GM12891 (cell line): ENCODE data around the gene MEPCE.

Experiments used
- POLR2A ChIP-seq: IDR thresholded peaks from 2 replicates; pipeline ENCODE4 v1.6.1; 2011; ENCODE audit warnings: low read depth, low read length, control low read depth
- SPI1 ChIP-seq: IDR thresholded peaks from 2 replicates; pipeline ENCODE4 v1.6.1; 2011; ENCODE audit warnings: low read depth, low read length, control low read depth

GRCh38 chr7:100471021-100471420 lies 41.4 kb downstream of the MEPCE start:
- TF ChIP-seq POLR2A (no peak), SPI1 (no peak)
